GM19438 (cell line): Measurements from ENCODE around the gene ZNF516.

ENCODE experiments used
- ATAC-seq: cut with Tn5 transposase; IDR thresholded peaks from one replicate; pipeline ENCODE4 v1.9.1; 2021; ENCODE audit warnings: low read depth; ENCODE audit not compliant: unreplicated experiment

ZNF516 gene

DNA sequence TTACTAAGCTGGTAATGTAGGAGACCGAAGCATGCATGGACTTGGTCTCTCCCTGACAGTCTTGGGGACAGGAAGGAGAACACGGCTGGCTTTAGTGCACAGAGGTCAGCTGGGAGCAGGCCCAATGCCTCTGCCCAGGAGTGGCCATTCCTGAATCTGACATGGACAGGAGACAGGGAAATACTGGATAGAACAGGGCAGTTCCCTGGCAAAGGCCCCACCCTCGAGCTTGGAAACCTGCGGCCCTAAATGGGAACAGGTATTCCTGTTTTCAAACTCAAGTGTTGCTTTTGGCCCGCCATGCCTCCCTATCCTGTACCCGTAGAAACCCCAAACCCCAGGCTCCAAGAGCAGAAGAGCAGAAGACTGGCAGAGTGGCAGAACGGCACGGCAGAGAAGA lies 107.4 kb downstream of the ZNF516 start:
- no peak for ATAC-seq

DNA sequence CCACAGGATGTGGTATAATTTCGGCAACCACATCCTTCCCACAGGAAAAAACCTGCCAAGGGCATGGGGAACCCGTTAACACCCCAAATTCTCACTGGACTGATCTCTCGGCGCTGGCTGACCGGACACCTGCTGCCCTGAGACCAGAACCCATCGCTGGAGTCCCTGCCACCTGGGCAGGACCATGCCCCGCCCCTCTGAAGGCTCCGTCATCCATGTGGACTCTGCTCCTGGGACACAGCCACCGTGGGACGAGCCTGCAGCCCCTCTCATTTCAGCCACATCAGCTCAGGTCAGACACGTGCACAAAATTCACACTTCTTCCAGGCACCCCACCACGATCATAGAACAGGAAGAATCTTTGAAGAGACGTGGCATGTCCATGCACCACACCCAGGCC lies 108.2 kb downstream of the ZNF516 start:
- no peak for ATAC-seq

DNA sequence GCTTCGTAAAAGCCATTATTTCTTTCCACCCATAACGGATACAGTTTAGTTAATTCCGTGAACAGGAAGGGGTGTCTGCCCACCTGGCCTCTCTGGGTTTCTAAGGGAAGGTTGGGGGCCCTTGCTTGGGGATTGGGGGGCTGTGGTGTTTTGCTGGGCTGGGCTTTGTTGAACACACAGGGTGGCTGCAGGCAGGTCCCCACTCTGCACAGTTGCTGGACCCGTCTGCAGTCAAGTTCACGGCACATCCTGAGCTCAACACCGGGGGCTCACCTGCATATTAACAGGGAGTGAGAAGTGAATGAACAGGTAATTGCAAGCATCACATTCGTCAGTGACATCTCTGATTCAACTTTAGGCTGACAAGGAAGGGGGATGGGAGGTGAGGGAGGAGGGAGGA lies 109.0 kb downstream of the ZNF516 start:
- ATAC-seq, result no peak

DNA sequence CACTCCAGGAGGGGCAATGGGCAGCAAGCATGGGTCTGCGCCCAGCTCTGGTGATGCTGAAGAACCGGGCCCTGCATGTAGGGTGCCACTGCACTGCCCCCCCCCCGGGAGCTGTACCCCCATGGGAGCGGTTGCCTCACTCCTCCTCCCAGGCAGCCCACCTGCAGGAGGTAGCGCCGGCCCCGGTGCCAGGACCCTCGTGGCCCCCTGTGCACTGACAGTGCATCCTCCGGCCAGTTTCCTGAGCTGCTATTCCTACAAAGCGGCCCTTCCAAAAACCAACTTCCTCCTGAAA lies 109.4 kb downstream of the ZNF516 start:
- no peak for ATAC-seq

DNA sequence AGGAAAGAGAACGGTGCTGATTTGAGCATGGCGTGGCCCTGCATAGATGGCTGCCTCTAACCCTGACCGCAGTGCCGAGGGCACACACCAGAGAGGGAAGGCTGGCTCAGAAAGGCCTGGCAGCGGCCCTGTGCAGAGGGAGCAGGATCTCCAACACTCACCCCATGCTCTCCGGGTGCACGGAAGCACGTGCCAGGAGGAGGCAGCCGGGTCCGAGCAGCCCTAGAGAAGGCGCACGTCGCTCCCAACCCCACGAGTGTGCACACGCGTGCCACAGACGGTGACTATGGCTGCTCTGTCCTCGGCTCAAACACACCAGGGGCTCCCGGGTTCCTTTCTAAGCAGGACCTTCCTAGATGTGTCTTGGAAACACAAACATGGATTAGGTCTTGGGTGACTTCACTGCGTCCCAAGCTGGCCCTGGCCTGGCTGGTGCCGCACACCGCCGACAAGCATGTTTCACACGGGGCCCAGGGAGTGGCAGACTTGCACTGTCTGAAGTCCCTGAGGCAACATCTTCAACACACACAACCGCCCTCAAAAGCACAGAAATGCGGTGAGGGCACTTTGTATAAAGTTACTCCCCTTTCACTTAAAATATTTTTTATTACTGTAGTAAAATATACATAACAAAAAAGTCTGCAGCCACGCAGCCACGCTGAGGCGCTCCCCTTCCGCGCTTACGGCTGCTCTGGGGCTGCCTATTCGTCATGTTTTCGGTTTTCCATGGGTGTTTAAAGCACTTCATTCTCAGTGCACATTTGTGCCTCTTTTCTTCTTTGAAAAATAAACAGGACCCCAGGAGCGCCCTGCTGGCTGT lies 110.0 kb downstream of the ZNF516 start:
- no peak for ATAC-seq

DNA sequence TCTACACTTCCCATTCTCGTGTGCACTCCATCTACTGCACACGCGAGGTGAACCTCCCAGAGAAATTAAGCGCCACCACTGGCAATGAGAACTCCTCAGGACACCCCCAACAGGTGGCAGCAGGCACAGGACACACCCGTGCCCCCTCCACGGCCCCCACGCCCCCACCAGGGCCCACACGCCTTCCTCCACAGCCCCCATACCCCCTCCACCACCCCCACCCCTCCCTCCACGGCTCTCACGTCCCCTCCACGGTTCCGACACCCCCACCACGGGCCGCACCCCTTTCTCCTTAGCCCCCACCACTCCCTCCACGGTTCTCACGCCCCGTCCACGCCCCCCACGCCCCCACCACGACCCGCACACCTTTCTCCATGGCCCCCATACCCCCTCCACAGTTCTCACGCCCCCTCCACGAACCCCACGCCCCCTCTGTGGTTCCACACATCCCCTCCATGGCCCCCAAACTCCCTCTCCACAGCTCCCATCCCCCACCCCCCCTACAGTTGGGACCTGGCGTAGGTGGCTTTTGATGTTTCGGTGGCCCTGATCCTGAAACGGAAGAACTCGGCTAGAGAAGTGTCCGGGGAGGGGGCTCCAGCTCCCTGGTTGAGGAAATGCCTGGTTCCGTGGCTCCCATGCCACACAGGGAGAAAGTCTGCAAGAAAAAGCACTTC lies 110.8 kb downstream of the ZNF516 start:
- ATAC-seq, result no peak

DNA sequence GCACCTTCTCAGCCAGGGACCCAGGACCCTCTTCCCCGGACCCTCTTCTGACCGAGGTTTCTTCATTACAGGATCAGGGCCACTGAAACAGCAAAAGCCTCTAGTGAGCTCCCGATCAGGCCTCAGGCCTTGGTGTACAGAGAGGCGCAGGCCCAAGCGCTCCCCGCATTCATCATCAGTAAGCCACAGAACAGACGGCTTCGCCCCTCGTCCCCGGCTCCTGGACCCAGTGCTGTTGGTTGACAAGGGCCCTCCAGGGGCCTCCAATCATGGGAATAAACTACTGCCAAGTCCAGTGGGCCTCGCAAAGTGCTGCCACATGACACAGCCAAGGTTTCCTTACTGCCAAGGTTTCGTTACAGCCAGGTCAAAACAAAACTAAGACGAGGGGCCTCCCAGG lies 111.4 kb downstream of the ZNF516 start:
- ATAC-seq, result no peak

DNA sequence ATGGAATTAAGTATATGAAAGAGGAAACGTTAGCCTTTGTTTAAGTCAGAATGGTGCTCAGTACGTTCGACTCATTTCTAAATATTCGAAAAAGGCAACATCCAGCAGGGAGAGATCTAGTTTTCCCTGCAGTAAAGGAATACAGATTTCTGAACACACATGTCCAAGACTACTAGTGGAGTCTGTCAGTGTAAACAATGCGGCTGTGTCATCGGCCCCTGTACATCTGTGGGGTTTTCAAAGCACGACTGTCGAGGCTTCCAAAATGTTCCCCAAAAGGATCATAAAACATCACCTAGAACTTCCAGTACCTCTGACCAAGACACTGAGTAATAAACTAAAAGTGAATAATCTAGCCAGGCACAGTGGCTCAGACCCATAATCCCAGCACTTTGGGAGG lies 112.8 kb downstream of the ZNF516 start:
- ATAC-seq, result no peak

DNA sequence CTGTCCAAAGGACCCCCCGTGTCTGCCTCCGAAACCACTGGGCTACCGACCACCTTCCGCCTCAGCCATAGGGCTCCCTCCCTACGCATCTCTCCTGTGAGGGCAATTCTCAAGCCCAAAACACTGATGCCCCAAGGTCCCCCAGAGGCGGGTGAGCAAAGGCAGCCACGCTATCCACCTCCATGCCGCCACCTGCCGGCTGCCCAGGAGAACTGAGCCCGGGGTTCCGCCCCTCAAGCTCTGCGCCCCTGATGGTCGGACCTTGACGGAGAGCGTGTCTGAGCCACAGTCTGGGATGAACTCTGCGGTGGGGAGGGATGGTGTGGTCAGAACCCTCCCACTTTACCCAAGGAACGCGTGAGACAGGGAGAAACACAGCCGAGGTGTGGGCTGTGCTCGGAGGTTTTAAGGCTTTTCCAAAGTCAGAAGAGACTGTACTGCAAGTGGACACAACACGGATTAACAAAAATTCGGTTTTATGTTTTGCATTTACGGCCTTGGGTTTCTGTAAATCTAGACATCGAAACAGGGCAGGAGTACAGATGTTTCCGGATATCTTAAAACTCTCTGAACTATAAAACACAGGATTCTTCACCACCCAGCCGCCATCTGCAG lies 114.1 kb downstream of the ZNF516 start:
- no peak for ATAC-seq

DNA sequence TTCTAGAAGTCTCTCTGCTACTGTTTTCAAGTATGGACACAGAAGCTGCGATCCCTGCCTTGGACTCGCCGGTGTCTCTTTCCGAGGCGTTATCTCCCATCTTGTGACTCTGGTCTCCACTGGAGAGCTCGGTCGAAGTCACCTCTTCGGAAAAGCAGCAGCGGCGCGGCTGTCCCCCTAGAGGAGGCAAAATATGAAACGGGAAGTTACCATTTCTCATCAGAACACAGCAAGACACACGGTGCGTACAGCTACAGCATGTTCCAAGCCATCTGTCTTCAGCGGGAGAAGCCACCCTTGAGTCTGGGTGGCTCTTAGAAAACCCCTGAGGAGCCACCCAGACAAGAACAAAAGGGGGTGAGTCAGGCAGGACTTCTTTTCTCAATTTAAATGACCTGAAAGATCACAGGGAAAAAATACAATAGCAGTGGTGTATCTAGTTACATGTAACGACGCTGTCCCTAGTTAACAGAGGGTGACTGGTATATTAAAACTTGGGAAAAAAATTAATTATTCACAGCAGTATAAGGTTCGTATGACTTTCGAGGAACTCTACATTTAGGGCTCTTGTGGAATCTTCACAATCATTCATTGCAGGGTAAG lies 114.8 kb downstream of the ZNF516 start:
- no peak for ATAC-seq

DNA sequence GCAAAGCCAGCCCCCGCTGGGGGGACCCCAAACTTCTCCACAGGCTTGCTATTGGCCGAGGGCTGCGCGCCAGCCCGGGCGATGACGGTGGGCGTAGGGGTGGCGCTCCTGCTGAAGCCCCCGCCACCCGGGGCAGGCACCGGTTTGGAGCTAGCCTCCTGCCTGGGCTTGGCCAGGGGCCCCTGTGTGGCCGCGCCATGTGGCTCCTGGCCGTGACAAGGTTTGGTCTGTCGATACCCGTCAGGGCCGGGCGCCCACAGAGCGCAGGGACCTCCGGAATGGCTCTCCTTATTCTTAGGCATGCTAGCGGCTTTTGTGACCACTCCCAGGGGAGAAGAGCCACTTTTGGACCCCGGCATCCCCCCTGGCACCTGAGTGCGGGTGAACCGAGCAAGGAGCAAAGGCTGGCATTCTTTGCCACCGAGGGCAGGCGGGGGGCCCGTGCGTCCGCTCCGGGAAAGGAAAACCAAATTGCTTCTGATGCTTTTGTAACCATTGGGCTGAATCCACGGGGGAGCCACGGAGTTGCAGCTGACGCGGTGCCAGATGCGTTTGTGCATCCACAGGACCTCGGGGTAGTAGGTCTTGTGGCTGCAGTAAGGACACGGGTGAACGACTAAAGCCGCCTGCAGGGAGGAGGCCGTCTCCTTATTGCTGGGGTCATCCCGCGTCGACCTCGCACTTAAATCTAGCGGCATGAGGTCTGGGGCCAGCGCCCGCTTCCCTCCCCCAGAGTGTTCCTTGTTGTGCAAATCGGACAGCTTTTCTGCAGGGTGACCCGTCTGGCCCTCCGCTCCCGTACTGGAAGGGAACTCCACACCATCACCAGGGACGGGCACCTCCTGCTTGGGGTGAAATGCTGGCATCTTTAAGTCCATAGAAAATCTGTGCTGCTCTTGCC lies 115.6 kb downstream of the ZNF516 start:
- ATAC-seq, result no peak

DNA sequence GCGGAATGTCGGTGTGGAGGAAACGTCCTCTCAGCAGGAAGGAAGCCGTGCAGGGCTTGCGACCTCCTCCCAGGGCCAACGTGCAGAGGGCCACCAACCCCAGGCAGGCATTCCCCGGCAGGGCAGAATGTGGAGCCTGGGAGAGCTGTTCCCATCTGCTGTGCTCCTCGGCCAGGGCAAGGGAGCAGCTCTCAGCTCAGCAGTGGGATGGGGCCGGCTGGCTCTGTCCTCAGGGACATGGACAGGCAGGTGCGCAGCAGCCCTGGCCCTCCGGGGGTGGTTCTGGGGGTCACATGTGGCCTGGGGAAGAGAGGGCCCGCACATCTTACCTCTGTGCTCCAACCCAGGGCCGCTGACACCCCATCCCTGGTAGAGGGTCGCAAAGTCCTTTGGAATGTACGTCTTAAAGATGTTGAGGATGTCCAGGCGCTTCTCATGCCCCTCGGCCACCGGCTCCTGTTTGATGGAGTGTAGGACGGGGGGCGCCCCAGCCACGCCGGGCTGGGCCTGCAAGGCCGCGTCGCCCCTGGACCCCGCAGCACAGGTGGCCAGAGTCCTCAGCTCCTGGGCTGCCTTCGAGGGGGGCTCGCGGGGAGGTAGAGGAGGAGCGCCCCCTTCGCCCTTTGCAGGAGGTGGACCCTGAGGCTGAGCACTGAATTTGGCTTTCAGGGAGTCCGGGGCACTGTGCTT lies 116.4 kb downstream of the ZNF516 start:
- ATAC-seq, result no peak

DNA sequence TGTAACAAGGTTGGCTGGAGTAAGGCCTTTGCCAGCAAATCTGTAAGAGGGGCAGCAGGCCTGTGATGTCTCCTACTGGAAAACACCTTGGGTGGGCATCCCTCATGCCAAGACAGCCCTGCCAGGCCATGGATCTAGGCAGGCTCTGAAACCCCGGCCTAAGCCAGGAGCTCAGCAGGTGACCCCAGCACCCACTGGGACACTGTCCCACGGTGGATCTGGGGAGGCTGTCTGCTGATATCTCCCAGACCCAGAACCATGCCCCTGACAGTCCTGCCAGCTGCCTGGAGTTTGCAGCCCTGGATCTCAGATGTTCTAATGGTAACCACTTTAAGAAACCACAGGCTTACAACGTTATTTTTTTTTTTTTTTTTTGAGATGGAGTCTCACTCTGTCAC lies 117.7 kb downstream of the ZNF516 start:
- no peak for ATAC-seq

DNA sequence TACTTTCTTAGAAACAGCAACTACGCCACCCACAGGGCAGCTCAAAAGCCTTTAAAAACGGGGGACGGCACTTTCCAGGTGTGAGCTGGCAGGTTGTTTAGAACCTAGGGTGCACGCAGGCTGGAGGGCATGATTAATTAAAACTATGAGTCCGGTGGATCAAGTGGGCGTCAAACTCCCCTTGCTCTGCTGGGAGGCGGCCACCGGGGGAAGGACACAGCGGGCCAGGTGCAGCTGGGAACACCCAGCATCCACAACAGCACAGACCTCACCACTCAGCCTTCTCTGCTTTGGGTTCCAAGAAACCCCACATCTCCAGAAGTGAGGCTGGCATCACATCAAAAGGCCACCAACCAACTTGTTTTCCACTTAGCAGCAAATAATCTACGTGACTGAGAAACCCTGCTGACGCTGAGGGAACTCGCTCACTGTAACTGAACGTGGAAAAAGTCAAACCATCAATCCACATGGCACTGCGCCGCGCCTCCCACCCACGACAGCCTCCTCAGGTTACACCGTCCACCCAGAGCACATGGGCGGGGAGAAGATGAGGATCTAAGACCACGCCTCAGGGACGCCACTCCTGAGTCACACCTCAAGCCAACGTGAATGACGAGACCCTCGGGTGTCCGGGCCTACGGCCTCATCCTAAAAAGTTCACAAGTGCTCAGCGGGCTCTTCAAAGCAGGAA lies 118.2 kb downstream of the ZNF516 start:
- ATAC-seq, result no peak

DNA sequence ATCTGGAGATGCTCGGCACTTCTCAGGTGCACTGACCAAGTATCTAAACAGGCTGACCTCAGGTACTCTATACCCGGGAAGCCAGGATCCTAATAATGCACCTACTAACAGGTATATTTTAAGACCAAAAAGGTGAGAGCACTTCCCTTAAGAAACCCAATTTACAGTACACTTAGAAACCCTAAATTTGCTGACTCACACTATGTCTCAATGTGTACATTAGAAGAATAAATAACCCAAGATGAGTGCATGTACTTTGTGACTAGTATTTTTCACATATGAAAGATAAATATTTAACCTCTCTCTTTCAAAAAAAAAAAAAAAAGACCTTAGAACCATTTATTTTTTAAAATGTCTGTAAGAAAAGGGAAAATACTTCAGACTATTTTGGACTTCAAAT lies 118.8 kb downstream of the ZNF516 start:
- no peak for ATAC-seq

DNA sequence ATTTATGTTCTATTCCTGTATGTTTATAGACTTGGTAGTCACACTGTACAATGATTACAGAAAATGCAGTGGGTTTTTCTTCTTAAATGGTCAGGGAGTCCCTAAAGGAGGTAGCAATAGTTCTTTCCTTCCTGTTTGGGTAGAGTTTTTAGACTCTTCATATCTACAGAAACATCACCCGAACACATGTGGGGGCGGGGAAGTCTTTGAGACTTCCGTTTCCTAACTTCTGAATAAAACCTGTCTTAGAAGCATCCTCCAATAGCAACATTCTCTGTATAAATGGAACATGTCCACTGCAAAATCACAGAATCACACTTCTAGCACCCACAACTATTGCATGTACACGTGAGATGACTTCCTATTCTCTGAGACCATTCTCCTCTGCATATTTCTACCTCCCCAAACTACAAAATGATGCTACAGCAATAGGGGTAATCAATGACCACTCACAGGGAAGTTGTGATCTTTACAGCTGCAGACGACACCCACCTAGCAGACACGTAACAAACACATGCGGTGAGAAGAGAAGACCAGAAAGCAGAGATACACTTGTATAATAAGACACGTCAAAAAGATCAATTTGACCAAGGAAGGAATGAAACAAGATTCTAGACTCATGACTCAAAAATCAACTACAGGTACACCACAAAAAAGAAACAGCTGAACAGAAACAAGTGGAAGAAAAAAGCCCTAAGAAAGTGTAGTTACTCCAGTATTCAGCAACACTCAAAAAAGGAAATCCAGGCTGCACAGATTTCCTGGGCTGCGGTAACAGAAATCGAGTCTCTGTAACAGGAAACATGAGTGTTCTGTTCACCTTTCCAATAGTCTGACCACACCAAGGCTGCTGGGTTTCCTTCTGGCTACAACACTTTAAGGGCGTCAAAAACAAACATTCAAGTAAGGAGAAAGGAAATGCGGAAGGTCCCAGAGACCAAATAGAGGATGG lies 120.4 kb downstream of the ZNF516 start:
- ATAC-seq, result peak; percentile 72

DNA sequence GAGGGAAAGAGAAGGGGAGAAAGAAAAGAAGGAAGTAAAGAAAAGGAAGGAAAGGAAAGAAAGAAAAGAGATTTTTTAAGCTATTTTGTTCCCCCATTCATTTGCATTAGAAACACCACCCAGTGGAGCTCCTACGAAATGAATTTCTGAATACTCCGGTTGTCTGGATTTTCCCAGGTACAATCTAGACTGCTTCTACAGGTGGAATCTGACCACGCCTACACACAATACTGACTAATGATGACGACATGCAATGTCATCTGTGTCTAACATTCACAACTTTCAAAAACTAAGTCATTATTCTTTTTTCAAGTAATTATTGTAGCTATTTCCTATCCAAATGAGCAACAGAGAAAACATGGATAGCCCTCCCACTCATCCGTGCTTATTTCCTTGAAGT lies 121.7 kb downstream of the ZNF516 start:
- no peak for ATAC-seq
